HUES64 (cell line): ENCODE results near the gene ADARB2.
"Not testable (repeated sequence)": the region's sequence is repeated elsewhere in the genome, so short reads cannot be mapped to it uniquely, and the experiment has no call there.

ENCODE experiments used
- H3K27ac ChIP-seq: 2 replicates; pipeline ENCODE4 v1.7.0; 2013; ENCODE audit warnings: low read depth, low read length, inconsistent platforms
- H3K27me3 ChIP-seq: 2 replicates; pipeline ENCODE4 v1.6.1; 2013; ENCODE audit warnings: mild to moderate bottlenecking, low read length; ENCODE audit not compliant: insufficient read depth
- H3K36me3 ChIP-seq: 2 replicates; pipeline ENCODE4 v1.6.1; 2013; ENCODE audit warnings: mild to moderate bottlenecking, low read length; ENCODE audit not compliant: insufficient read depth
- H3K4me1 ChIP-seq: 2 replicates; pipeline ENCODE4 v1.6.1; 2013; ENCODE audit warnings: mild to moderate bottlenecking, low read length, moderate library complexity; ENCODE audit not compliant: insufficient read depth
- H3K4me3 ChIP-seq: 2 replicates; pipeline ENCODE4 v1.5.1; 2013; ENCODE audit warnings: mild to moderate bottlenecking, low read length, moderate library complexity
- H3K9ac ChIP-seq: 2 replicates; pipeline ENCODE4 v1.6.1; 2013; ENCODE audit warnings: mild to moderate bottlenecking, low read depth, low read length
- H3K9me3 ChIP-seq: 2 replicates; pipeline ENCODE4 v1.6.1; 2013; ENCODE audit warnings: low read depth, low read length; ENCODE audit not compliant: insufficient read depth
- WGBS: fragments of 150-250, 120-280 bp; methylation state at CpG from one replicate; pipeline ENCODE4 v1.1.7; 2013; ENCODE audit warnings: missing lambda C conversion rate; 5-methylcytosine and 5-hydroxymethylcytosine counted together

ADARB2 gene

DNA sequence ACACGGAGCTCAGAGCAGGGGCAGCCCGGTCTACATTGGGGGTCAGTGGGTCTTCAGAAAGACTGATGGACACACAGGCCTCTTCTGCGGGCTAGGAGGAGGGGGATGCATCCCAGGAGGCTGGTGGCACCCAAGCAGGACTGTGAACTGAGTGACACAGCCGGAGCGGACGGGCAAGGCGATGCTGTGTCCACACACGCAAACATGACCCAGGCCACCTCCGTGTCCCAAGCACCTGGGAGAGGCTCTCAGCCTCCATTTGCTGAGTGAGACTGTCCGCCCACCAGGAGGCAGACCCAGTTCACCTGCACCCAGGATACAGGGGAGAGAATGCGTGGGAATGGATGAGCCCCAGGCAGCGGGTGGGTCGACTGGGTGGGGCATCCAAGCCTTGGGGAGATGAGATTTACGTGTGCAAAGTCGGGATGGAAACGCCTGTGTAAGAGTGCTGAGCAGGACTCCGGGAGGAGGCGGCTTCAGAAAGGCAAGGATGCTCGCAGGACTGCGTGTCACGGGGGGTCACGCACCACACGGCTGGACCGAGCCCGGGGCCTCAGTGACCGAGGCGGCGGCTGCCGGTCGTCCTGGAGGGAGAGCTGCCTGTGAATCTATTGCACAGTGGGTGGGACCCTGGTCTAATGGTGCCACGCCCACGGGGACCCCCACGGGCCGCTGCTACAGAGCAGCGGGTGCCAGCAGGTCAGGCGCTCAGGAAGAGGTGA, 262.8 kb downstream of the ADARB2 start:
- Histone ChIP-seq H3K9ac (no peak overlapping the region), H3K36me3 (no peaks in the 10 kb centered on the region), H3K4me3 (no peak overlapping the region), H3K9me3 (0 out of 2 replicates have a peak, but pooled peaks cover 12% of the 10 kb centered on the region), H3K4me1 (peaks cover 11% of the 10 kb centered on the region; the same call in 1 of the 2 replicates), H3K27ac (no peak overlapping the region), H3K27me3 (no peaks in the 10 kb centered on the region)
- WGBS = 78% methylated on average over 36 of the region's 36 CpGs

DNA sequence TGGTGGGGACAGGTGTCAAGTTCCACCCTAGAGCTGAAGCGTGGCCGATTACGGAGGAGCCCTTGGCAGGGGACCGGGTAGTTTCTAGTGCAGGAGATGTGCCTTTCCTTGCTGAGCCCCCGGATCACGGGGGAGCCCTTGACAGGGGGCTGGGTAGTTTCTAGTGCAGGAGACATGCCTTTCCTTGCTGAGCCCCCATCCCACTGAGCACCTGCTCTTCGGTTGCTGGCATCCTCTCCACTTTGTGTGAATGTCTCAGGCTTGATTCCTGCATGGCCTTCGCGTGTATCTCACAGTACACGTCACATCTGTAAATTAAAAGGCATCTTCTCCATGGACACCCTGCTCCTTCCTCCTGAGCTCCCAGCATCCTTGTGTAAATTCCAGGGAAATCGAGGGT, 263.5 kb downstream of the ADARB2 start:
- Histone ChIP-seq H3K4me3 (no peak overlapping the region), H3K9ac (no peak overlapping the region), H3K27me3 (no peaks in the 10 kb centered on the region), H3K36me3 (no peaks in the 10 kb centered on the region), H3K9me3 (0 out of 2 replicates have a peak, but pooled peaks cover 10% of the 10 kb centered on the region), H3K27ac (no peak overlapping the region), H3K4me1 (peaks cover 11% of the 10 kb centered on the region; the same call in 1 of the 2 replicates)
- WGBS = 82% methylated on average over 11 of the region's 11 CpGs

DNA sequence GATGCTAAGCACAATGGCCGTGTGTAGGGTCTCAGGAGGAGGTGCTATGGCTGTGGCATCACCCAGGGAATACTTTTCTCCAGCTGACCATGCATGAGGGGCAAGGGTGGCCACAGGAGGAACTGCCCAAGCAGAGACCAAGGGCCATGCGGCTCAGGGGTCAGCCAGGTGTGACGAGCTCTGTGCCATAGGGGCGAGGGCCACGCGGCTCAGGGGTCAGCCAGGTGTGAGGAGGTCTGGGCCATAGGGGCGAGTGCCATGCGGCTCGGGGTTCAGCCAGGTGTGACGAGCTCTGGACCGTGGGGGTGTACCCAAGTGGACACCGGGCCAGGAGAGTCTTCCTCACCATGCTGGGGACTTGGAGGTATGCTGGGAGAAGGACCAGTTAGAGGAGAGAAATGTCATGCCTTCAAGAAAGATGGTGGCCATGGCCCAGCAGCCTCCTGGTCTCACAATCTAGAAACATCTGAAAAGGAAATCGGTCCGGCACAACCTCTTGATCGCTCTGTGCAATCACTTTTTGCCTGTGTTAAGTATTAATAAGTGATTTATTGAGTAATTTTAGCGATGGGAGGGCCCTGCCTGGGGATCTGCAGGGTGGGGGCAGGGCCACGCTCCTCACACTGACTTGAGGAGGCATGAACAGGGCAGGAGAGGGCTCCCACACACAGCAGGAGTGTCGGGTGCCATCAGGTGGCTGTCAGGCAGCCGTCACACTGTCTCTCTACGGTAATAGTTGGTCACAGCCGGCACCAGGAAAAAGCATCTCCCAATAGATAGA, 265.0 kb downstream of the ADARB2 start:
- Histone ChIP-seq H3K9ac (no peak overlapping the region), H3K36me3 (no peaks in the 10 kb centered on the region), H3K27ac (no peak overlapping the region), H3K27me3 (no peaks in the 10 kb centered on the region), H3K4me1 (peaks cover 11% of the 10 kb centered on the region; the same call in 1 of the 2 replicates), H3K4me3 (no peak overlapping the region), H3K9me3 (0 out of 2 replicates have a peak, but pooled peaks cover 5% of the 10 kb centered on the region)
- 92% methylated on average over 21 of the region's 21 CpGs for WGBS

DNA sequence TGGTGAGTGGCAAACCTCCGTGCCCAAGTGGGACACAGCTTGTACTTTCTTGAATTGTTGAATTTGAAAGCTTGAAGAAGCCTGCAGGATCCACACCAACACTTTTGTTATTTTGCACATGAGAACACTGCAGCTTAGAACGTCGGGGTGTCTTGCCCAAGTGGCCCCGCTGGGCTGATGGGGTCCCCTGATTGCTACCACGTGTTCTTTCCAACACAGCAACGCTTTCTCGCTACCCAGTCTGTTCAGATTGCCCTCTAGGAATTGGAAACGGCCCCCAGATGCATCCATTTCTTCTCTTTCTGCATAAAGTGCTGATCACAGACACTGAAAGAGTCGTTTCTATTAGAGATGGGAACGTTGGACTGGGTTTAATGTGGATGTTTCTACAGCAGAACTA, 268.5 kb downstream of the ADARB2 start:
- WGBS = 77% methylated on average over 10 of the region's 10 CpGs
- no peaks in the 10 kb centered on the region for H3K36me3 ChIP-seq
- no peaks in the 10 kb centered on the region for H3K4me1 ChIP-seq
- H3K4me3 ChIP-seq = no peak overlapping the region
- no peak overlapping the region for H3K9ac ChIP-seq
- H3K27ac ChIP-seq = no peak overlapping the region
- no peaks in the 10 kb centered on the region for H3K27me3 ChIP-seq
- H3K9me3 ChIP-seq = no peaks in the 10 kb centered on the region

DNA sequence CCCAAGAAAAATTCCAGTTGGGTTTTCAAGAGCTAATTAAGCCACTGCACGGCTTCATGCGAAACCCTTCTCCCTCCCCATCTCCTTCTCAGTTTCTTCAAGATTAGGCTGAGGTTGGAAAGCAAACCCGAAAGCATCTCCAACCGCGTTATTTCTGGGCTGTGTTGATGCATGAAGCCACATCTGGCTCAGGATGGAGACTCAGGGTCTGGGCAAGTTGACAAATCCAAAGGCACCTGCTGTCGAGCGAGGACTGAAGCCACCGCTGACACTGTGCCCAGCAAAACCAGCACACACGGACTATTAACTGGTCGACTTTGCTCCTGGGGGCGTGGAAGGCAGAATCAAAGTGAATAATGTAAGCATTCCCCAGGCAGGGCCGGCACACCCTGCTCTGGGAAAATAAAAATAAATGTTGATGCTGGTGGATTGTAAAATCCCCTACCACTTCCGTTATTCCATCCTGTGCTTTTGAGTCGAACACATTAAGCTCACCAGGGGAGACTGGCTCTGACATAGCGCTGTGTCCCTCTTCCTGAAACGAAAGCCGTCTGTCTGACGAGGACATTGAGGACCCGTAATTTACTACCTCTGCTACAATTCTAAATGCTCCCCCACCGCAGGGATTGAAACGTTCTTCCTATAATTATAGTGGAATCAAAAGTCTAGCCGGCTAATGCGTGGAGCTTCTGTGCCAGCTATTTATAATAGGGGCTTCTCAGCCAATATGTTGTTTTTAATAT, 269.8 kb downstream of the ADARB2 start:
- no peak overlapping the region for H3K9ac ChIP-seq
- no peaks in the 10 kb centered on the region for H3K9me3 ChIP-seq
- no peak overlapping the region for H3K27ac ChIP-seq
- H3K27me3 ChIP-seq = no peaks in the 10 kb centered on the region
- 87% methylated on average over 19 of the region's 23 CpGs for WGBS
- H3K4me1 ChIP-seq = no peaks in the 10 kb centered on the region
- no peak overlapping the region for H3K4me3 ChIP-seq
- no peaks in the 10 kb centered on the region for H3K36me3 ChIP-seq

DNA sequence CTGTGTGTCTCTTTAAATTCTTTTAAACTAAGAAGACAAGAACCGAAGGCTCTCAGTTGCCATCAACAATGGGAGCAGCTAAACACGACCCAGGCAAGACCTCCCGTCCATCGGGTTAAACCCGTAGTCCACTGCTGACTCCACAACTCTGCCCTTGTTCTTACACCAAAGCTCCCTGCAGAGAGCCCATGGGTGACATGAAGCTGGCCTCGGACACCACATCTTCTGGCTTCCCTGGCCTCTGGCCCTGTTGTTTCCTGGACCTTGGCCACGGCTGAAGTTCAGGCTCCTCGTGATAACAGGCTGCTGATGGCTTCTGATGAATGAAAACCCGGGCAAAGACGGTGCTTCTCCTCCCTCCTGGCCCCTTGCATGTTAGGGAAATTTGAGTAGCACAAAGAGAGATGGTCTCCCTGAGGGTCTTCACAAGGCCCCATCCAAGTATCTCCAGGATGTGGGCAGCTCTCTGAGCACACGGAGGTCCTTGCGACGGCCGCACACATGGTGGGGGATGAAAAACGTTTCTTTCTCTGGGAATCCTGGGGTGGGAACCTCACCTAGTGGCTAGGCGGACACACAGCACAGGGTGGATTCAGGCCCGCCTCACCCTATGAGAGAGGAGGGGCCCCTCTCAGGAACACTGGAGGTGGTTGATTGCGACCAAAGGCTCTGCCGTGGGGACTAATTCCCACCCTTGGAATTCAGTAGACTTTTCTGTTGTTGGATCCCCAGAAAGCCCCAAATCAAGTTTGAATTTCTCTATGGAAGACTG, 271.1 kb downstream of the ADARB2 start:
- H3K4me3 ChIP-seq = no peak overlapping the region
- H3K9me3 ChIP-seq = no peaks in the 10 kb centered on the region
- H3K36me3 ChIP-seq = no peaks in the 10 kb centered on the region
- no peaks in the 10 kb centered on the region for H3K27me3 ChIP-seq
- H3K27ac ChIP-seq = no peak overlapping the region
- no peaks in the 10 kb centered on the region for H3K4me1 ChIP-seq
- no peak overlapping the region for H3K9ac ChIP-seq
- 86% methylated on average over 19 of the region's 19 CpGs for WGBS

DNA sequence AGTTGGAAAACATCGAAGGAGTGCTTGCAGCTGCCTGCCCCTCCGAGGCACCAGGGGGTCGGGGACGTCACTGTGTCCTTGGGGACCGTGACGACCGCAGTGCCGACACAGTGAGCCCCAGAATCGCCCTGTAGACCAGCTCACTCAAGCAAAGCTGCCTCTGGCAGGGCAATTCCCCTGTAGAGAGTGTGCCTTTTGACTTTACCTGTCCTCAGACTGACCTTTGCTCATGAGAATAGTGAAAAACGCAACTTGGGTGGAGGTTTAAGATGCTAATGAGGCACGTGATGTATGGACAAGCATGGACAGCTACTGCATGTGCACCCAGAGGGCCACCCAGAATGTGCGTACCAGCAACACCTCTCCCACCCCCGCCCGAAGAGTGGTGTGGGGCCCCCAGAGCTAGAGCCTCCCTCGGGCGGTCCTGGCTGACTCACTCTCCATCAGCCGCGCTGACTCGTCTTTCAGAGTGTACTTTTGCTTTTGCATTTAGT, 271.9 kb downstream of the ADARB2 start:
- no peaks in the 10 kb centered on the region for H3K36me3 ChIP-seq
- H3K4me1 ChIP-seq = no peaks in the 10 kb centered on the region
- H3K9ac ChIP-seq = no peak overlapping the region
- H3K9me3 ChIP-seq = no peaks in the 10 kb centered on the region
- H3K4me3 ChIP-seq = no peak overlapping the region
- H3K27me3 ChIP-seq = no peaks in the 10 kb centered on the region
- 71% methylated on average over 19 of the region's 19 CpGs for WGBS
- no peak overlapping the region for H3K27ac ChIP-seq

DNA sequence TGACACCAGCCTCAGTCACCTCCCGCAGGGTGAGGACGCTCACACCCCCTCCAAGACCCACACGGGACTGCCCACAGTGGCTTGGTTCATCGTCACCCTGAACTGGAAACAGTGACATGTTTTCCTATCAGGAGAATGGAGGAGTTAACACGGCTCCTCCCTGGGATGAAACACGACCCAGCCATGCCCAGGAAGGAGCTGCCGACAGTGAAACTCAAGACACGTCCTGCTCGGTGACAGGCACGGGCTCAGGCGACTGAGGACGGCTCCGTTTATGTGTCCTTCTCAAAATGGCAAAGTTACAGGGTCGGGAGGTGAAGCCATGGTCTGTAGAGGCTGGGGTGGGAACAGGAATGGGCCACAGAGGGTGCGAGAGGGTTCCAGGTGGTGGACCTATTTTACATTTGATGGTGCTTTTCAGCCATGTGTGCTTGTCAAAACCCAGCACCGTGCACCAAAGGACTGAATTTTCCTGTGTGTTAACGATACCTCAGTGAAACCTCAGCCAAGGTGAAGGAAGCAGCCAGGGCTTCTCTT, 272.4 kb downstream of the ADARB2 start:
- no peak overlapping the region for H3K9ac ChIP-seq
- no peaks in the 10 kb centered on the region for H3K27me3 ChIP-seq
- no peaks in the 10 kb centered on the region for H3K4me1 ChIP-seq
- no peaks in the 10 kb centered on the region for H3K36me3 ChIP-seq
- H3K4me3 ChIP-seq = no peak overlapping the region
- WGBS = 70% methylated on average over 17 of the region's 17 CpGs
- H3K27ac ChIP-seq = no peak overlapping the region
- no peaks in the 10 kb centered on the region for H3K9me3 ChIP-seq

DNA sequence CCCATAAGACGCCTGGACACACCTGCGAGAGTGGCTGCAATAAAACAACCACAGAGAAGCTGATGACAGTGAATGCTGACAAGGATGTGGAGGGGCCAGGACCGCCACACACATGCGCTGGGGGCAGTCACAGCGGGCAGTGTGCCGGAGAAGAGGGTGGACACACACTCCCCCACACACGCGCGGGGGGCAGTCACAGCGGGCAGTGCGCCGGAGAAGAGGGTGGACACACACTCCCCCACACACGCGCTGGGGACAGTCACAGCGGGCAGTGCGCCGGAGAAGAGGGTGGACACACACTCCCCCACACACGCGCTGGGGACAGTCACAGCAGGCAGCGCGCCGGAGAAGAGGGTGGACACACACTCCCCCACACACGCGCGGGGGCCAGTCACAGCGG, 273.4 kb downstream of the ADARB2 start:
- H3K27ac ChIP-seq, H3K4me3 ChIP-seq, H3K9ac ChIP-seq, H3K27me3 ChIP-seq, H3K36me3 ChIP-seq, H3K4me1 ChIP-seq, H3K9me3 ChIP-seq: not testable (repeated sequence)
- WGBS = 92% methylated on average over 26 of the region's 26 CpGs

DNA sequence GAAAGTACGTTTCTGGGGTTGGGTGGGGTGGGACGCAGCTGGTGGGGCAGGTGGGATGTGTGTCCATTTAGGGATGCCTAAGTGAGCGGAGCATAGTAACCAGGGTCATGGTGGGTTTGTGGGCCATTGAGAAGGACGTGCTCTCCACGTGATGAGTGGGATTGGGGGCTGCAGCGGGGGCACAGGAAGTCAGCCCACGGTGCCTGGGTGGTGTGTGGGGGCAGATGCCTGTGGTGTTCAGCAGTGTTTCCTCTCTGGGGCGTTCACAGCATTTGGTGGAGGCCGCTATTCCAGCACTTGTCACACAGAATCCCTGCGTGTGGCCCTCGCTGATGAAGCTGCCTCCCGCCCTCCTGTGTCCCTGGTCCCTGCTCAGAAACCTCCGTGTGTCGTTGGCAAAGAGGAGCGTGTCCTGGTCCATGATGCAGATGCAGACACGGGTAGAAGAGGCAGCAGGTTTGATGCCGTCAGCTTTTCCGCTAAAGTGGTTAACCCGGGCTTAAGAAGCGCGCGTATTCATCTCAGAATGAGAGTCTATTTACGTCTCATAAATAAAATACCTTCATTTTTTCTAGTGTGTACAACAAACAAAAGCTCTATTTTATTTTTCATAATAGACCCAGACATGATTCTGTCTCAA, 274.2 kb downstream of the ADARB2 start:
- Histone ChIP-seq H3K27ac (no peak overlapping the region), H3K9me3 (no peaks in the 10 kb centered on the region), H3K9ac (no peak overlapping the region), H3K27me3 (no peaks in the 10 kb centered on the region), H3K4me3 (no peak overlapping the region), H3K4me1 (no peaks in the 10 kb centered on the region), H3K36me3 (no peaks in the 10 kb centered on the region)
- WGBS = 92% methylated on average over 23 of the region's 23 CpGs
